ENCODE data around the gene DMRTC2. TPM values are rescaled to one million over a fixed set of nuclear protein-coding genes. Genes with fewer than 3 reads are reported as not detected.

The DMRTC2 gene
- polyA plus RNA-seq, 1 donor from 2014 or later, result not detected

GRCh38 chr19:41880329-41880708 is 35.5 kb downstream of the DMRTC2 start:
- Histone ChIP-seq H3K79me2 (replicated peaks; ENCODE audit: insufficient read depth, low read length) (no peaks in the 10 kb centered on the region), H3K4me2 (ENCODE audit: low read length) (no peak overlapping the region), H3K36me3 (ENCODE audit: insufficient read depth, low read length) (no peaks in the 10 kb centered on the region), H3K9me2 (ENCODE audit: insufficient read depth, low read length) (no peaks in the 10 kb centered on the region), H3F3A (ENCODE audit: insufficient read depth, low read length, poor library complexity, severe bottlenecking) (no peaks in the 10 kb centered on the region), H4K20me1 (ENCODE audit: insufficient read depth) (no peaks in the 10 kb centered on the region), H3K4me3 (ENCODE audit: low read length) (no peak overlapping the region), H3K27me3 (ENCODE audit: insufficient read depth, low read depth, low read length) (peaks cover 26% of the 10 kb centered on the region), H3K9ac (ENCODE audit: low read length) (no peak overlapping the region), H2AFZ (ENCODE audit: low read depth, low read length) (no peak overlapping the region), H3K9me3 (ENCODE audit: low read length) (no peaks in the 10 kb centered on the region), H3K27ac (ENCODE audit: low read length) (no peak overlapping the region)
- no peak for TF ChIP-seq MXI1 (conservative IDR thresholded peaks at IDR 0.05; ENCODE audit: poor library complexity, severe bottlenecking)

- peak within 1 kb of the TSS; percentile 90 for H2AFZ ChIP-seq (ENCODE audit: low read depth, low read length)
- no peaks in the 10 kb centered on the region for H3K36me3 ChIP-seq (ENCODE audit: insufficient read depth, low read length)
- H4K20me1 ChIP-seq (ENCODE audit: insufficient read depth), result no peaks in the 10 kb centered on the region
- no peaks in the 10 kb centered on the region for H3K9me3 ChIP-seq (ENCODE audit: low read length)
- no peak within 1 kb of the TSS for H3K27ac ChIP-seq (ENCODE audit: low read length)
- no peaks in the 10 kb centered on the region for H3K79me2 ChIP-seq (replicated peaks; ENCODE audit: insufficient read depth, low read length)
- peaks cover 26% of the 10 kb centered on the region for H3K27me3 ChIP-seq (ENCODE audit: insufficient read depth, low read depth, low read length)
- peak within 1 kb of the TSS; percentile 93 for H3K4me3 ChIP-seq (ENCODE audit: low read length)
- peak within 1 kb of the TSS; percentile 77 for H3K9ac ChIP-seq (ENCODE audit: low read length)
- H3K9me2 ChIP-seq (ENCODE audit: insufficient read depth, low read length), result no peaks in the 10 kb centered on the region
- no peaks in the 10 kb centered on the region for H3F3A ChIP-seq (ENCODE audit: insufficient read depth, low read length, poor library complexity, severe bottlenecking)
- no peak for TF ChIP-seq RAD21 (conservative IDR thresholded peaks at IDR 0.05)
- TF ChIP-seq EZH2 (IDR thresholded peaks at IDR 0.05; ENCODE audit: borderline replicate concordance, insufficient read depth, low read length, poor library complexity, severe bottlenecking), result peak; percentile 4
- peak within 1 kb of the TSS; percentile 21 for H3K4me2 ChIP-seq (ENCODE audit: low read length)
These were observed 38.0 kb downstream of the DMRTC2 start, which contains the start of gene ARHGEF1 for GRCh38 chr19:41882568-41883462. Gene ARHGEF1 (plus strand): TSS chr19:41883184. CDS start chr19:41888083, 4,899 bp downstream.

- Histone ChIP-seq H3K9ac (ENCODE audit: low read length) (no peak overlapping the region), H4K20me1 (ENCODE audit: insufficient read depth) (no peaks in the 10 kb centered on the region), H3K4me2 (ENCODE audit: low read length) (peak overlapping the region; percentile 21), H3F3A (ENCODE audit: insufficient read depth, low read length, poor library complexity, severe bottlenecking) (no peaks in the 10 kb centered on the region), H3K9me2 (ENCODE audit: insufficient read depth, low read length) (no peaks in the 10 kb centered on the region), H3K4me3 (ENCODE audit: low read length) (peak overlapping the region; percentile 93), H2AFZ (ENCODE audit: low read depth, low read length) (no peak overlapping the region), H3K79me2 (replicated peaks; ENCODE audit: insufficient read depth, low read length) (no peaks in the 10 kb centered on the region), H3K27ac (ENCODE audit: low read length) (no peak overlapping the region), H3K36me3 (ENCODE audit: insufficient read depth, low read length) (no peaks in the 10 kb centered on the region), H3K9me3 (ENCODE audit: low read length) (no peaks in the 10 kb centered on the region), H3K27me3 (ENCODE audit: insufficient read depth, low read depth, low read length) (peaks cover 26% of the 10 kb centered on the region)
- TF ChIP-seq REST (IDR thresholded peaks at IDR 0.05; ENCODE audit: borderline replicate concordance) (no peak), RAD21 (conservative IDR thresholded peaks at IDR 0.05) (no peak), SMC3 (conservative IDR thresholded peaks at IDR 0.05; ENCODE audit: poor library complexity) (no peak), MXI1 (conservative IDR thresholded peaks at IDR 0.05; ENCODE audit: poor library complexity, severe bottlenecking) (no peak), CTCF (IDR thresholded peaks at IDR 0.05; ENCODE audit: poor library complexity, severe bottlenecking) (no peak), TAF1 (IDR thresholded peaks at IDR 0.05; ENCODE audit: low read depth) (no peak), POLR2AphosphoS5 (IDR thresholded peaks at IDR 0.05) (no peak), EP300 (conservative IDR thresholded peaks at IDR 0.05; ENCODE audit: poor library complexity, severe bottlenecking) (no peak), EZH2 (IDR thresholded peaks at IDR 0.05; ENCODE audit: borderline replicate concordance, insufficient read depth, low read length, poor library complexity, severe bottlenecking) (no peak)
These were observed 38.6 kb downstream of the DMRTC2 start for GRCh38 chr19:41883463-41883820.

Data from neural cell (in vitro differentiated cells).